HCT116 (cell line): Measurements from ENCODE around the gene IDH3G. TPM values are rescaled to one million over a fixed set of nuclear protein-coding genes. Genes with fewer than 3 reads are reported as not detected.

Experiments
- ATAC-seq: fragments of 200-7000 bp; cut with Tn5 transposase; 2 replicates; pipeline ENCODE4 v1.9.1; 2020; ENCODE audit warnings: mild to moderate bottlenecking, moderate library complexity
- BruUV-seq: library from RNA; stranded (reverse); fragments of 400-500 nt; replicated peaks from 2 replicates; lab custom pipeline; 2021; lab: Mats Ljungman, UMichigan
- CTCF ChIA-PET: fragments of 300-600 bp; sonication (Branson Sonifier 250); formaldehyde crosslinking; loops from one replicate; lab custom pipeline; 2021; ENCODE audit warnings: antibody characterized with exemption; lab: Charles Lee
- POLR2A ChIA-PET: fragments of 300-600, 350-600 bp; sonication (Branson Sonifier 250); formaldehyde crosslinking; loops from one replicate; lab custom pipeline; 2021; ENCODE audit warnings: antibody characterized with exemption; lab: Charles Lee
- RAD21 ChIA-PET, 2 experiments: fragments of 300-600 bp; sonication (Branson Sonifier 250); formaldehyde crosslinking; loops; one replicate each; lab custom pipeline; 2023; ENCODE audit warnings: low total read pairs in 2 of 2; ENCODE audit not compliant: uncharacterized antibody in 2 of 2, unreplicated experiment in 2 of 2, low non-redundant PET in 1 of 2; lab: Charles Lee
- DNase-seq: peaks from one replicate; pipeline ENCODE4 v3.0.0-alpha.2; 2010; ENCODE audit warnings: low read depth, low spot score
- H2AFZ ChIP-seq: fragments of 200-600 bp; shearing (Covaris generic), sonication (generic); 2 replicates; pipeline ENCODE4 v1.6.1; 2017; ENCODE audit warnings: low read depth, mixed run types, mixed read lengths, antibody characterized with exemption, low read length; ENCODE audit not compliant: poor library complexity, severe bottlenecking
- H3K27ac ChIP-seq: 2 replicates; pipeline ENCODE4 v1.5.1; 2012; ENCODE audit warnings: low read depth, low read length
- H3K27me3 ChIP-seq: fragments of 200-600 bp; sonication (generic); 2 replicates; pipeline ENCODE4 v1.6.1; 2016; ENCODE audit warnings: mixed run types, low read length, mixed read lengths; ENCODE audit not compliant: insufficient read depth
- H3K36me3 ChIP-seq, 2 experiments: fragments of 200-500 bp in 1 of 2; fragments of 200-600 bp in 1 of 2; sonication (Bioruptor generic) in 1 of 2; sonication (generic) in 1 of 2; 2 replicates each; pipeline versions ENCODE4 v1.5.1 to v1.6.1; 2014 to 2016; ENCODE audit warnings: low read length in 2 of 2, inconsistent platforms in 1 of 2, mixed read lengths in 1 of 2, mixed run types in 1 of 2; ENCODE audit not compliant: insufficient read depth in 2 of 2, control insufficient read depth in 1 of 2
- H3K4me1 ChIP-seq, 2 experiments: fragments of 200-600 bp in 1 of 2; sonication (generic) in 1 of 2; 2 replicates each; pipeline versions ENCODE4 v1.5.1 to v1.6.1; 2012 to 2017; ENCODE audit warnings: low read length in 2 of 2, inconsistent platforms in 1 of 2, mild to moderate bottlenecking in 1 of 2, mixed read lengths in 1 of 2, mixed run types in 1 of 2, moderate library complexity in 1 of 2; ENCODE audit not compliant: insufficient read depth in 2 of 2, control insufficient read depth in 1 of 2
- H3K4me2 ChIP-seq: fragments of 200-600 bp; sonication (generic); 2 replicates; pipeline ENCODE4 v1.6.1; 2017; ENCODE audit warnings: mixed run types, low read length, mixed read lengths
- H3K4me3 ChIP-seq, 2 experiments: fragments of 200-600 bp in 1 of 2; sonication (generic) in 1 of 2; replicated peaks in 1 of 2; 2 replicates each; pipeline ENCODE4 v1.5.1; 2011 to 2016; ENCODE audit warnings: low read length in 2 of 2, control low read depth in 1 of 2, low read depth in 1 of 2, mild to moderate bottlenecking in 1 of 2, mixed read lengths in 1 of 2, mixed run types in 1 of 2
- H3K79me2 ChIP-seq: fragments of 200-600 bp; sonication (generic); 2 replicates; pipeline ENCODE4 v1.6.1; 2017; ENCODE audit warnings: mild to moderate bottlenecking, mixed run types, low read length, moderate library complexity, mixed read lengths; ENCODE audit not compliant: insufficient read depth
- H3K9ac ChIP-seq: fragments of 200-600 bp; sonication (generic); 2 replicates; pipeline ENCODE4 v1.6.1; 2016; ENCODE audit warnings: low read length, mixed read lengths
- H3K9me2 ChIP-seq: fragments of 200-600 bp; sonication (generic), shearing (Covaris generic); 2 replicates; pipeline ENCODE4 v1.6.1; 2017; ENCODE audit warnings: mixed run types, mild to moderate bottlenecking, moderate library complexity; ENCODE audit not compliant: insufficient read depth
- H3K9me3 ChIP-seq, 2 experiments: fragments of 200-500 bp in 1 of 2; fragments of 200-600 bp in 1 of 2; sonication (Bioruptor generic) in 1 of 2; sonication (generic) in 1 of 2; 2 replicates each; pipeline ENCODE4 v1.6.1; 2014 to 2017; ENCODE audit warnings: low read length in 2 of 2, mixed read lengths in 2 of 2, inconsistent platforms in 1 of 2, low read depth in 1 of 2, mild to moderate bottlenecking in 1 of 2, mixed run types in 1 of 2, moderate library complexity in 1 of 2; ENCODE audit not compliant: control insufficient read depth in 1 of 2, insufficient read depth in 1 of 2
- H4K20me1 ChIP-seq: fragments of 200-600 bp; sonication (generic), shearing (Covaris generic); 2 replicates; pipeline ENCODE4 v1.6.1; 2017; ENCODE audit warnings: mixed run types, mild to moderate bottlenecking, moderate library complexity; ENCODE audit not compliant: insufficient read depth
- CEBPB ChIP-seq: IDR thresholded peaks from 2 replicates; pipeline ENCODE4 v1.6.1; 2012; ENCODE audit warnings: low read depth
- EGR1 ChIP-seq: IDR thresholded peaks from 2 replicates; pipeline ENCODE4 v1.6.1; 2012; ENCODE audit warnings: low read depth
- ELF1 ChIP-seq: IDR thresholded peaks from 2 replicates; pipeline ENCODE4 v1.6.1; 2012; ENCODE audit warnings: low read depth, borderline replicate concordance
- EZH2 ChIP-seq: fragments of 200-600 bp; sonication (generic); IDR thresholded peaks from 2 replicates; pipeline ENCODE4 v1.6.1; 2017; ENCODE audit warnings: antibody characterized with exemption, mixed run types
- POLR2A ChIP-seq: IDR thresholded peaks from 2 replicates; pipeline ENCODE4 v1.7.0; 2011; ENCODE audit warnings: borderline replicate concordance; ENCODE audit not compliant: insufficient read depth, insufficient read length; ENCODE audit errors: extremely low read depth
- POLR2AphosphoS5 ChIP-seq: IDR thresholded peaks from 2 replicates; pipeline ENCODE4 v1.6.1; 2011; ENCODE audit warnings: mild to moderate bottlenecking, low read depth, low read length, moderate library complexity
- RAD21 ChIP-seq: IDR thresholded peaks from 2 replicates; pipeline ENCODE4 v1.6.1; 2012; ENCODE audit warnings: low read depth, mild to moderate bottlenecking
- SIN3A ChIP-seq: IDR thresholded peaks from 2 replicates; pipeline ENCODE4 v1.6.1; 2012; ENCODE audit warnings: low read depth
- TCF7L2 ChIP-seq: IDR thresholded peaks from 2 replicates; pipeline ENCODE4 v1.7.0; 2011; ENCODE audit warnings: borderline replicate concordance, inconsistent platforms; ENCODE audit not compliant: insufficient read depth, insufficient read length; ENCODE audit errors: extremely low read depth
- YY1 ChIP-seq: IDR thresholded peaks from 2 replicates; pipeline ENCODE4 v1.6.1; 2011; ENCODE audit warnings: low read length, low read depth, moderate library complexity, mild to moderate bottlenecking; ENCODE audit not compliant: insufficient replicate concordance; ENCODE audit errors: extremely low read depth
- ZFX ChIP-seq: fragments of 450-650 bp; IDR thresholded peaks from 2 replicates; pipeline ENCODE4 v1.6.1; 2017
- intact Hi-C: fragments of 100-400 bp; cut with micrococcal nuclease; formaldehyde crosslinking; loops from 2 replicates; pipeline ENCODE4 v1.10.0; 2022
- total RNA-seq: library from RNA; stranded (reverse); gene quantifications from one replicate; pipeline ENCODE4 v1.2.1, GENCODE V29; 2021; ENCODE audit not compliant: unreplicated experiment
- TF ChIP-seq, protein P1 (sequence below): IDR thresholded peaks from 2 replicates; pipeline ENCODE4 v1.6.1; 2012; ENCODE audit warnings: low read depth

Gene IDH3G
- total RNA-seq, 1 experiment from 2014 or later: 49.7 TPM

DNA sequence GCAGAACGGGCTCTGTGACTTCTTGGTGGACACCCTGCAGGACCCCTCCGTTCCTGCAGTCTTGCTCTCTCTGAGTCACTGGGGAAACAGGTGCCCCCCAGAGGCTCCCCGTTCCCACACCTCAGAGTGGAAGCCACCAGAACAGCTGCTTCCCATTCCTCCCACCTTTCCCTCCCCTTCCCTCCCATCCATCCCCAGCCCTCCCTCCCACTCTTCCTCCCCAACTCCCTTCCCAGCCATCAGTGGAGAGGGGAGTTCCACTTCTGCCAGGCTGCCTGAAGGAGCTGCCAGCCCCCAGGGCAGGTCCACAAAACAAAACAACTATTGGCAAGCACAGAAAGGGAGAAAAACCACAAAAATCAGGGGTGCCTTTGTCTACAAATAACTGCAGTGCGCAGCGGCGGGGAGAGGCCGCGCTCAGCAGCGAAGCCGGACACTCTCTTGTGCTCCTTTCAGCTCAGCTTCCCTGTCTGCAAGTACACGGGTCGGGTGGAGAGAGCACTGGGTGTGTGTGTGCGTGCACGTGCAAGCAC is 8.4 kb upstream of the IDH3G start:
- Histone ChIP-seq H3K9me2 (no peaks in the 10 kb centered on the region), H3K27ac (no peak overlapping the region), H3K9ac (no peak overlapping the region), H3K4me1 (no peaks in the 10 kb centered on the region), H3K4me2 (no peak overlapping the region), H4K20me1 (no peaks in the 10 kb centered on the region), H3K27me3 (no peaks in the 10 kb centered on the region), H2AFZ (no peak overlapping the region), H3K4me3 (no peak overlapping the region), H3K36me3 (peaks cover 0 to 6% of the 10 kb centered on the region in 2 experiments; a peak in 1 of 4 replicates), H3K79me2 (no peaks in the 10 kb centered on the region), H3K9me3 (no peaks in the 10 kb centered on the region)
- ChIA-PET POLR2A (no interaction called here), CTCF (no interaction called here), RAD21 (no interaction called here)
- no TSS peak for BruUV-seq
- ATAC-seq: no peak
- no peak for DNase-seq
- intact Hi-C loops: no loop called here
- no peak for TF ChIP-seq ZFX
- no peak for TF ChIP-seq ELF1
- TF ChIP-seq POLR2AphosphoS5: no peak
- no peak for TF ChIP-seq EGR1
- no peak for TF ChIP-seq POLR2A
- no peak for TF ChIP-seq RAD21
- TF ChIP-seq, protein P1, sequence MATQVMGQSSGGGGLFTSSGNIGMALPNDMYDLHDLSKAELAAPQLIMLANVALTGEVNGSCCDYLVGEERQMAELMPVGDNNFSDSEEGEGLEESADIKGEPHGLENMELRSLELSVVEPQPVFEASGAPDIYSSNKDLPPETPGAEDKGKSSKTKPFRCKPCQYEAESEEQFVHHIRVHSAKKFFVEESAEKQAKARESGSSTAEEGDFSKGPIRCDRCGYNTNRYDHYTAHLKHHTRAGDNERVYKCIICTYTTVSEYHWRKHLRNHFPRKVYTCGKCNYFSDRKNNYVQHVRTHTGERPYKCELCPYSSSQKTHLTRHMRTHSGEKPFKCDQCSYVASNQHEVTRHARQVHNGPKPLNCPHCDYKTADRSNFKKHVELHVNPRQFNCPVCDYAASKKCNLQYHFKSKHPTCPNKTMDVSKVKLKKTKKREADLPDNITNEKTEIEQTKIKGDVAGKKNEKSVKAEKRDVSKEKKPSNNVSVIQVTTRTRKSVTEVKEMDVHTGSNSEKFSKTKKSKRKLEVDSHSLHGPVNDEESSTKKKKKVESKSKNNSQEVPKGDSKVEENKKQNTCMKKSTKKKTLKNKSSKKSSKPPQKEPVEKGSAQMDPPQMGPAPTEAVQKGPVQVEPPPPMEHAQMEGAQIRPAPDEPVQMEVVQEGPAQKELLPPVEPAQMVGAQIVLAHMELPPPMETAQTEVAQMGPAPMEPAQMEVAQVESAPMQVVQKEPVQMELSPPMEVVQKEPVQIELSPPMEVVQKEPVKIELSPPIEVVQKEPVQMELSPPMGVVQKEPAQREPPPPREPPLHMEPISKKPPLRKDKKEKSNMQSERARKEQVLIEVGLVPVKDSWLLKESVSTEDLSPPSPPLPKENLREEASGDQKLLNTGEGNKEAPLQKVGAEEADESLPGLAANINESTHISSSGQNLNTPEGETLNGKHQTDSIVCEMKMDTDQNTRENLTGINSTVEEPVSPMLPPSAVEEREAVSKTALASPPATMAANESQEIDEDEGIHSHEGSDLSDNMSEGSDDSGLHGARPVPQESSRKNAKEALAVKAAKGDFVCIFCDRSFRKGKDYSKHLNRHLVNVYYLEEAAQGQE: no peak
- TF ChIP-seq YY1: no peak
- TF ChIP-seq TCF7L2: no peak
- TF ChIP-seq CEBPB: no peak
- no peak for TF ChIP-seq SIN3A
- TF ChIP-seq EZH2: no peak
